LHCN-M2 (cell line): ENCODE results near the gene CCDC169. TPM values are rescaled to one million over a fixed set of nuclear protein-coding genes. Genes with fewer than 3 reads are reported as not detected.
A peak's percentile ranks its signal among the peaks of the same experiment; 100 is the strongest.
"Not testable (repeated sequence)": the region's sequence is repeated elsewhere in the genome, so short reads cannot be mapped to it uniquely, and the experiment has no call there.

Experiments
- DNase-seq: peaks from one replicate; pipeline ENCODE4 v3.0.0-alpha.2; 2012; ENCODE audit warnings: low read depth
- polyA plus RNA-seq: library from polyadenylated mRNA; unstranded; fragments of >200 nt; gene quantifications from one replicate; pipeline ENCODE4 v1.2.1, GENCODE V29; 2012; ENCODE audit warnings: missing spikeins
- total RNA-seq: library from RNA; depleted of rRNA; stranded (reverse); fragments of >200 nt; gene quantifications from 2 replicates; pipeline ENCODE4 v1.2.3, GENCODE V29; 2014; rRNA removed

Gene CCDC169
- total RNA-seq, result 6.5 and 8.1 TPM in 2 replicates
- polyA plus RNA-seq, result 3.3 TPM

GRCh38 chr13:36297366-36298338 is at the start of gene CCDC169:
Gene CCDC169, minus strand, starts transcription at chr13:36297814. Its CDS starts 95 bp downstream, at chr13:36297719.
- DNase-seq, result peak; percentile 76

GRCh38 chr13:36346222-36347083 is 48.8 kb upstream of the CCDC169 start, which contains the start of gene SPART:
Gene SPART, minus strand, starts transcription at chr13:36346394. Its CDS starts 10,564 bp downstream, at chr13:36335830.
- DNase-seq, result peak; percentile 91

- peak; percentile 82 for DNase-seq
Observed at GRCh38 chr13:36345438-36346221, 48.0 kb upstream of the CCDC169 start.

- DNase-seq, result no peak
Observed at GRCh38 chr13:36344886-36345437, 47.3 kb upstream of the CCDC169 start.

- peak; percentile 65 for DNase-seq
Observed at GRCh38 chr13:36344173-36344572, 46.6 kb upstream of the CCDC169 start.

DNA sequence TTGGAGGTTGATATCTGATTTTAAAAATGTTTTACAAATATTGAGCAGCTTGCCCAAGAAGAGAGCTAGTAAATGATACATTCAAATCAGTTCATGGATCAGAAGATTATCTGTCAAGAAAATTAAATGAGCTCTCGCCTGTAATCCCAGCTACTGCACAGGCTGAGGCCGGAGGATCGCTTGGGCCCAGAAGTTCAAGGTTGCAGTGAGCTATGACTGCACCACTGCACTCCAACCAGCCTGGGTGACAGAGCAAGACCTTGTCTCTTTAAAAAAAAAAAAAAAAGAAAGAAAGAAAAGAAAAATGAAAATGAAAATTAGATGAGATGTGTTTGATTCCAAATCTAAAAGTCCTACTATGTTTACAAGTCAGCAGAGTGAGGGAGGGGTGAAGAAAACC is 46.2 kb upstream of the CCDC169 start:
- DNase-seq, result no peak

- DNase-seq, result no peak
Observed at GRCh38 chr13:36342715-36343114, 45.1 kb upstream of the CCDC169 start.

GRCh38 chr13:36341718-36342117 is 44.1 kb upstream of the CCDC169 start:
- DNase-seq, result peak; percentile 45

DNA sequence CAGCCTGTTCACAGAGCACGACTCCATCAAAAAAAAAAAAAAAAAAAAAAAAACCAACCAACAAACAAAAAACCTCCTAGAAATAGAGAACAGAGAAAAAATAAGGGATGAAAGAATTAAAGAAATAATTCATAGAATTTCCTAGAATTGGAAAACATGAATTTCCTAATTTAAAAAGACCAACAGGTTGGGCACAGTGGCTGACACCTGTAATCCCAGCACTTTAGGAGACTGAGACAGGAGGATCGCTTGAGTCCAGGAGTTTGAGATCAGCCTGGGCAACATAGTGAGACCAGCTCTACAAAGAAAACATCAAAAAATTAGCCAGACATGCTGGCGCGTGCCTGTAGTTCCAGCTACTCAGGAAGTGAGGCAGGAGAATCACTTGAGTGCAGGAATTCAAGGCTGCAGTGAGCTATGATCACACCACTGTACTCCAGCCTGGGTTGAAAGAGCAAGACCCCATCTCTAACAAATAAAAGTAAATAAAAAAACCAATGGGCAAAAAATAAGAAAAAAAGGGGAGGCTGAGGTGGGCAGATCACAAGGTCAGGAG is 42.1 kb upstream of the CCDC169 start:
- no peak for DNase-seq

DNA sequence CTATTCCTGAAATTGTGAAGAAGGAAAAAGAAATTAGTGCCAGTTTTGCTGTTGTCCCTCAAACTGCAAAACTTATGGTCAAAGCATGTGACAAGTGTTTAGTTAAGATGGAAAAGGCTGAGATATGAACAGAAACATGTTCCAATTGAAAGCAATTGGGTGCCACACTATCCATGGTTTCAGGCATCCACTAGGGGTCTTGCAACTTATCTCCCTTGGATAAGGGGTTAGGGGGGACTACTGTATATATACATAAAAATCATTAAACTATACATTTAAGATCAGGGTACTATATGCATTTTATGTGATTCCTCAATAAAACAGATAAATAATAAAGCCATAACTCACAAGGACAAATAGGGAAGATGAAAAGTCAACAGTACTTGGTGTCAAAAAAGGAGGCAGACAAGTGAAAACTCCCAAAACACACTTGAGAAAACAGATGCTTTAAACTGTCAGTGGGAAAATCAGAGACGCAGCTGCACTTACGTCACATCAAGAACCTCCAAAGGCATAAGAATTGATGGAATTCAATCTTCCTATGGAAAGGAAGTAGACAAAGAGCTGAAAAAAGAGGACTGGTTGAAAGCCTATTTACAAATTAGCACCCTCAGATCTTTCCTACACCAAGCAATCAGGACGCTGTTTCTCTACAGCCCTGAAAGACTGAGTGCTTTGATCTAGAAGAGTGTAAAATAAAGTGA is 40.5 kb upstream of the CCDC169 start:
- no peak for DNase-seq

DNA sequence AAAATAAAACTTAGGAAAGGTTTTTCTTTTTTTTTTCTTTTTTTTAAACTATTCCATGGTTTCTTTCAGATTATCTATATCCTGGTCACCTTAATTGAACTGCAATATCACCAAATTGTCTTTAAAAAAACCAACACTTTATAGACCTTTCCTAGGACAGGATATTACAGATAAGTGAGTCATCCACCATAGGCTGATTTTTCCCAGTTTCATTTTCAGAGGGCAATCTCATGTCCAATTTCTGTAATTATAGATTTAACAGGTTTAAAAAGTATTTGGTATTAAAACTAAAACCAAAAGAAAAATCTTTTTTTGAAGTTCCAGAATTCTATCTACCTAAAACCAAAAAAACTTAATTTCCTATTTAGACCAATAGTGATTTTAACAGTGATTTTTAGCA is 35.4 kb upstream of the CCDC169 start:
- peak; percentile 61 for DNase-seq

- not testable (repeated sequence) for DNase-seq
Observed at GRCh38 chr13:36332255-36332654, 34.6 kb upstream of the CCDC169 start.

- DNase-seq, result no peak
Observed at GRCh38 chr13:36331280-36331679, 33.7 kb upstream of the CCDC169 start.

DNA sequence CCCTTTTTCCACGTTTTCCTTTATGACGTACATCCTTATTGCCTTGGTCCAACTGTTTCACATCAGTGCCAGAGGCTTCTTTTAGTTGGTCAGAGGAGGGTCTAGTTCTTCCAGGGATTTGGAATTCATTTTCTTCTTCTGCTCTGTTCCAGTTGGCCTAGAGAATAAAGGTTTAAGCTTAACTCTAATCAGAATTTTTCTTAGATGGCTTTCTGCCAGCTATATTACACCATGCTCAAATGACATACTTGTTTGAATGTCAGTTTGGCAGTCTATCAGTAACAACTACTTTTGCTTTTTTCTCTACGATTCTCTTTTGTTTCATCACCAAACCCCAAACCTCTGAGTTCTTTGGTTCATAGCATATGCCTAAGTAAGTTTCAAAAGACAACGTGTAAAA is 31.7 kb upstream of the CCDC169 start:
- DNase-seq, result no peak

- no peak for DNase-seq
Observed at GRCh38 chr13:36328821-36329220, 31.2 kb upstream of the CCDC169 start.

GRCh38 chr13:36325912-36326311 is 28.3 kb upstream of the CCDC169 start:
- no peak for DNase-seq

- not testable (repeated sequence) for DNase-seq
Observed at GRCh38 chr13:36324881-36325280, 27.3 kb upstream of the CCDC169 start.

DNA sequence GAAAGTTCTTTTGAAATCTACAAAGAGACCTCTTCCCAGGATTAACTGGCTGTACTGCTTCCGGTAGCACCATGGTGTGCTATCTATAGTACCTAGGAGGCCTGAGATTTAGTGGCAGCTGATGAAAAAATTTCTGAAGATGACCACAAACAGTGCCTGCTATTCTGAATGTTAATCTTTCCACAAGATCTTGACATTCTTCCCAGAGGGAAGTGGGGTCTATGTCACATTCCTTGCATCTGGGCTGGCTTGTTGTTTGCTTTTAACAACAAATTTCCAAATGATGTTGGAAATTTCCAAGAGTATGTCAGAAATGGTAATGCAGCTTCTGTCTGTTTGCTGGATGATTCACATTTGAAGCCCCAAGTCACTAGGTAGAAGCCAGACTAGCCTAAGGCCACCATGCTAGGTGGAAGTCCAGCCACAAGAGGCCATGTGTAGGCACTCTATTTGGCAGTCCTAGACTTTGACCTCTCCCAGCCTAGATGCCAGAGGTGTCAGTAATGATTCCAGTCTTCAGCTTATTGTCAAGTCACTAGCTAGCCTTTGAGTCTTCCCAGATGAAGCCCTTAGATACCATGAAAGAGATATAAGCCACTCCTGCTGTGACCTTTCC is 26.4 kb upstream of the CCDC169 start:
- DNase-seq, result peak; percentile 77

DNA sequence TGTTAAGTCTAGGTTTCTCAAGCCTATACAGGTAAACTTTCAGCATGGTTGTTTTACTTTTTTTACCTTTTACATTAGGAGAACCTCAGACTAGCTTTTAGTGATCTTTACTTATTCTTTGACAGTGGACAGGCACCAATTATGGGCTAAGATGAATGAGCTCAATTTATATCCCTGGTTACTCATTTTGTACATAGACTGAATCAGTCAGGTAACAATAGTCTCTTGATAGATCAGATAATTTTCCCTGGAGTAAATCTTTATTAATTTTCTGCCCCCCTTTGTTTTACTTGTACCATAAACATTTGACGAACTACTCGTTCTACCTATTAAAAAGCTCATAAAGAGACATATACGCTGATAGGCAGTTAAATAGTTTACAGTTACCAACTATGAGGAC is 25.8 kb upstream of the CCDC169 start:
- DNase-seq, result no peak
